Activated CD4-positive, CD25-positive, alpha-beta regulatory T cell treated with anti-CD3 and anti-CD28 coated beads, Interleukin-2, amount 50 U/mL, for 16 hours (primary cell): ENCODE data around the gene IRF9.
A peak's percentile ranks its signal among the peaks of the same experiment; 100 is the strongest.

Source experiments
- DNase-seq: peaks from one replicate; pipeline ENCODE4 v3.0.0-alpha.2; 2020; ENCODE audit warnings: low read depth, low spot score

Gene IRF9

DNA sequence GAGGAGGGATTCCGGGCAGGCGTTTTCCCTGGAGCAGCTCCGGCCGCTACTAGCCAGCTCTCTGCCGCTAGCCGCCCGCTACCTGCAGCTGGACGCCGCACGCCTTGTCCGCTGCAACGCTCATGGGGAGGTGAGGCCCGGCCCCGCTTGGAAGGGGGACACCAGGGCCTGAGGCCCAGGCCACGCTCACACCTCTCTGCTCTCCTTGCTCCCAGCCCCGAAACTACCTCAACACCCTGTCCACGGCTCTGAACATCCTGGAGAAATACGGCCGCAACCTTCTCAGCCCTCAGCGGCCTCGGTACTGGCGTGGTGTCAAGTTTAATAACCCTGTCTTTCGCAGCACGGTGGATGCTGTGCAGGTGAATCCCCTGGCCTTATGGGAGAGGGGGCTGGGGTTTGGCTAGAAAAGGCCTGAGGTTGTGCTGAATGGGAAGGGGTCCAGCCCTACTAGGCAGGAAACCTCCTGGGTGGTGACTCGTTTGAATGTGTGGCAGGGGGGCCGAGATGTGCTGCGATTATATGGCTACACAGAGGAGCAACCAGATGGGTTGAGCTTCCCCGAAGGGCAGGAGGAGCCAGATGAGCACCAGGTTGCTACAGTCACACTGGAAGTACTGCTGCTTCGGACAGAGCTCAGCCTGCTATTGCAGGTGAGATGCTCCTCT is 13.2 kb upstream of the IRF9 start:
- no peak for DNase-seq

DNA sequence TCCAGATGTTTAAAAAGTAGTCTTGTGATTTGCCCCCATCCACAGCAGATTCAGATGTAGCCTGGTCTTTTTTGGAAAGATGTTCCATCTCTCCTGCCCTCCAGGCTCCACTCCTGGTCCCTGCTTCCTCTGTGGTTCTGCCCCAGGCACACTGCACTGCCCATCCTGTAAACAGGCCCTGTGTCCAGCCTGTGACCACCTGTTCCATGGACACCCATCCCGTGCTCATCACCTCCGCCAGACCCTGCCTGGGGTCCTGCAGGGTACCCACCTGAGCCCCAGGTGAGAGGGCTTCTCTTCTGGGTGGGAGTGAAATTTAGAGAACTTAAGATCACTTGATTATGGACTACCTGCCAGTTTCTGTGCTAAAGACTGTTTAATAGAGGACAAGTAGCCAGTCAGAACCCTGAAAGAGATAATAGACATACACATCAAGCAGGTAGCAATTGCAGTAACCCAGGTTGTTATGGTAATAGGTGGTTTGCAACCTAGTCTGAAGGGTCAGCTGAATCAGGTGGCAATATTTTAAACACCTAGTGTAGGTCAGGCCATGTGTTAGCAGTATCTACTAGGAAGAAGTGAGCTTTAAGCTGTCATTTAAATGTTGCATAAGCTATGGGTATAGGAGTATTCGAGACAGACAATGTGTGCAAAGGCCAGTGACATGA is 11.6 kb upstream of the IRF9 start:
- DNase-seq, result no peak

DNA sequence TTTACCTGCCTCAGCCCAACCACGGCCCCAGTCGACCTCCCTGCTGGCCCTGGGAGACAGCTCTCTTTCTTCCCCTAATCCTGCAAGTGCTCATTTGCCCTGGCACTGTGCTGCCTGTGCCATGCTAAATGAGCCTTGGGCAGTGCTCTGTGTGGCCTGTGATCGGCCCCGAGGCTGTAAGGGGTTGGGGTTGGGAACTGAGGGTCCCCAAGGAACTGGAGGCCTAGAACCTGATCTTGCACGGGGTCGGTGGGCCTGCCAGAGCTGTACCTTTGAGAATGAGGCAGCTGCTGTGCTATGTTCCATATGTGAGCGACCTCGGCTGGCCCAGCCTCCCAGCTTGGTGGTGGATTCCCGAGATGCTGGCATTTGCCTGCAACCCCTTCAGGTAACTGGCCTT is 11.0 kb upstream of the IRF9 start:
- DNase-seq, result no peak

DNA sequence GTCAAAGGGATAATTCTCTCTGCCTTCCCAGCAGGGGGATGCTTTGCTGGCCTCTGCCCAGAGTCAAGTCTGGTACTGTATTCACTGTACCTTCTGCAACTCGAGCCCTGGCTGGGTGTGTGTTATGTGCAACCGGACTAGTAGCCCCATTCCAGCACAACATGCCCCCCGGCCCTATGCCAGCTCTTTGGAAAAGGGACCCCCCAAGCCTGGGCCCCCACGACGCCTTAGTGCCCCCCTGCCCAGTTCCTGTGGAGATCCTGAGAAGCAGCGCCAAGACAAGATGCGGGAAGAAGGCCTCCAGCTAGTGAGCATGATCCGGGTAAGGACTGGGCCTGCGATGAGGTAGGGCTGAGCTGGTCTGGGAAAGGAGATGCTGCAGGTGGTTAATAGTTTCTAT is 10.5 kb upstream of the IRF9 start:
- DNase-seq, result no peak

DNA sequence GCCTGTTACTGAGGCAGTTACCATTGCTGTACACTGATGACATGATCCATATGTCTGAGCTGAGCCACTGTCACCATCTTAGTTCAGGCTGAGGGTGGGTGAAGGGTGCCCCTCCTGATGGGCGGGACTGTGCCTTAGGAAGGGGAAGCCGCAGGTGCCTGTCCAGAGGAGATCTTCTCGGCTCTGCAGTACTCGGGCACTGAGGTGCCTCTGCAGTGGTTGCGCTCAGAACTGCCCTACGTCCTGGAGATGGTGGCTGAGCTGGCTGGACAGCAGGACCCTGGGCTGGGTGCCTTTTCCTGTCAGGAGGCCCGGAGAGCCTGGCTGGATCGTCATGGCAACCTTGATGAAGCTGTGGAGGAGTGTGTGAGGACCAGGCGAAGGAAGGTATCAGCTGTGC is 10.1 kb upstream of the IRF9 start:
- DNase-seq, result no peak

DNA sequence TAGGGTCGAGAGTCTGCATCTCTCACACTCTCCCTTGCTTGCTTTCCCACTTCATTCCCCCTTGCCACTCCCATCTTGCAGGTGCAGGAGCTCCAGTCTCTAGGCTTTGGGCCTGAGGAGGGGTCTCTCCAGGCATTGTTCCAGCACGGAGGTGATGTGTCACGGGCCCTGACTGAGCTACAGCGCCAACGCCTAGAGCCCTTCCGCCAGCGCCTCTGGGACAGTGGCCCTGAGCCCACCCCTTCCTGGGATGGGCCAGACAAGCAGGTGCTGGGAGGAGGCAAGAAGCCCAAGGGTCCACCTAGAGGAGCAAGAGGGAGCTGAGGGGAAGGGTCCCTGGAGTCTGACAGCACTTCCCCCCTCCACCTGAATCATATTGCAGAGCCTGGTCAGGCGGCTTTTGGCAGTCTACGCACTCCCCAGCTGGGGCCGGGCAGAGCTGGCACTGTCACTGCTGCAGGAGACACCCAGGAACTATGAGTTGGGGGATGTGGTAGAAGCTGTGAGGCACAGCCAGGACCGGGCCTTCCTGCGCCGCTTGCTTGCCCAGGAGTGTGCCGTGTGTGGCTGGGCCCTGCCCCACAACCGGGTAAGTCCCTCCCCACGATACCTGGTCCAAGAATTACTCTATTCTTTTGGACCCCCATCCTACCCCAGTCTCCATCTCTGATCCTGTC is 9.5 kb upstream of the IRF9 start:
- DNase-seq, result no peak

DNA sequence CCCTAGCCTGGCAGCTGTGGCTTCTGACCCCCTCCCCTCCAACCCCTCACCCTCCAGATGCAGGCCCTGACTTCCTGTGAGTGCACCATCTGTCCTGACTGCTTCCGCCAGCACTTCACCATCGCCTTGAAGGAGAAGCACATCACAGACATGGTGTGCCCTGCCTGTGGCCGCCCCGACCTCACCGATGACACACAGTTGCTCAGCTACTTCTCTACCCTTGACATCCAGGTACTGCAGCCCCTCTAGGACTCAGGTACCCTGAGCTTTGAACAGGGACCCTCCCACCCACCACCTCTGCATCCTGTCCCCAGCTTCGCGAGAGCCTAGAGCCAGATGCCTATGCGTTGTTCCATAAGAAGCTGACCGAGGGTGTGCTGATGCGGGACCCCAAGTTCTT is 6.0 kb upstream of the IRF9 start:
- DNase-seq, result no peak

DNA sequence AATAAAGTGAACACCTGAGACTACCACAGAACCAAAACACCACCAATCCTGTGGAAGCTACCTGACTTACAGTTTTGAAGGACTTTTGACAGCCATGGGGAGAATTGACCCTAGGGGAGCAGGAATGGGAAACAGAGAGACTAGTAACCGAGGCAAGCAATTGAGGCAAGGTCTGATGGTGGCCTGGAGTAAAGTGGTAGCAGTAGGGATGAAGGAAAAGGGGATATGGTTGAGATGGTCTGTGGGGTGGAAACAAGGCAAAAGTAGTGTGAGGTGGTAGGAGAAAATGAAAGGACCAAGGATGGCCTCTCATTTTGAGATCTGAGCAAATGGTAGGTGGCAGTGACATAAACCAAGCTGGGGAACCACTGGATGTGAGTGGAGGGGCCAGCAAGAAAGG is 4.2 kb upstream of the IRF9 start:
- no peak for DNase-seq

DNA sequence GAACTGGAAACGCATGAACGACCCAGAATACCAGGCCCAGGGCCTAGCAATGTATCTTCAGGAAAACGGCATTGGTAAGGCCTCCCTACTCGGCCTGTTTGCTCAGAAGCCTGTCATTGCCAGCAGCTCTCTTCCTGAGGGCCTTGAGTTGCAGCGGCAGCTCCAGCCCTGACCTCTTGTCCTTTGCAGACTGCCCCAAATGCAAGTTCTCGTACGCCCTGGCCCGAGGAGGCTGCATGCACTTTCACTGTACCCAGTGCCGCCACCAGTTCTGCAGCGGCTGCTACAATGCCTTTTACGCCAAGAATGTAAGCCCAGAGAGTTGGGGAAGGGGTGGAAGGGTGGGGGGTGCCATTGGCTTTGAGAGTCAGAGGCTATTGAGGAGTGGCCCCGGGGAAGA is 3.7 kb upstream of the IRF9 start:
- DNase-seq, result no peak

DNA sequence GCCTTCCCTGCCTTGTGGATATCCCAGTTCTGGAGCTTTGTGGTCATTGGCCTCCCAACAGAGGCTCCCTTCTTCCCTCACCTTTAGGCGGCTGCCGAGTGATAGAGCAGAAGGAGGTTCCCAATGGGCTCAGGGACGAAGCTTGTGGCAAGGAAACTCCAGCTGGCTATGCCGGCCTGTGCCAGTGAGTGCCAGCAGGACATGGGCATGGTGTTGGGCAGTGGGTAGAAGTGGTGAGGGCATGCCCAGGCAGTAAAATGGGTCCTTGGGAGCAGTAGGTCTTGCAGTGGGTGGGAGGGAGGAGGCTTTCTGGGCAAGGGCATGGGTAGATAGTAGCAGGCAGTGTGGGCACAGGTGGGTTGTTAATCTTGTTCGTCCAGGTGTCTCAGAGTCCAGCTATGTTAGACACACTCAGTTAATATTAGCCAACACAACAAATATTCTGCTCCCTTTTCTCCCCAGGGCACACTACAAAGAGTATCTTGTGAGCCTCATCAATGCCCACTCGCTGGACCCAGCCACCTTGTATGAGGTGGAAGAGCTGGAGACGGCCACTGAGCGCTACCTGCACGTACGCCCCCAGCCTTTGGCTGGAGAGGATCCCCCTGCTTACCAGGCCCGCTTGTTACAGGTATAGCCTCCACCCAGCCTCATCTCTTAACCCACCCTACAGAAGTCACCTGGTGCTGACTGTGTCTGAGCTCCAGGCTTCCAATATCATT is 1.1 kb upstream of the IRF9 start:
- DNase-seq, result no peak

DNA sequence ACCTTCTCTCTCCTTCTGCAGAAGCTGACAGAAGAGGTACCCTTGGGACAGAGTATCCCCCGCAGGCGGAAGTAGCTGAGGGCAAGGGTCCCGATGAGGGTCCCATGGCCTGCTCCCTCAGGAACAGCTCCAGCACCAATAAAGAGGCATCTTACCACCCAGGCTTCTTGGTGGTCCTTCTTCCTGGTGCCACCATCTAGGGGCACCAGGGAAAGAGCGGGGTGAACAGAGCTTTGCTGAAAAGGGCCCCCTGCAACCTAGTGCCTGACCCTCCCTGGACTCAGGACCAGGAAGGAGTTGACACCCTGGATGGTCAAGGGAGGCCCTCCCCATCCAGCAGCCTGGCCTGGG is 591 bp upstream of the IRF9 start:
- no peak for DNase-seq

DNA sequence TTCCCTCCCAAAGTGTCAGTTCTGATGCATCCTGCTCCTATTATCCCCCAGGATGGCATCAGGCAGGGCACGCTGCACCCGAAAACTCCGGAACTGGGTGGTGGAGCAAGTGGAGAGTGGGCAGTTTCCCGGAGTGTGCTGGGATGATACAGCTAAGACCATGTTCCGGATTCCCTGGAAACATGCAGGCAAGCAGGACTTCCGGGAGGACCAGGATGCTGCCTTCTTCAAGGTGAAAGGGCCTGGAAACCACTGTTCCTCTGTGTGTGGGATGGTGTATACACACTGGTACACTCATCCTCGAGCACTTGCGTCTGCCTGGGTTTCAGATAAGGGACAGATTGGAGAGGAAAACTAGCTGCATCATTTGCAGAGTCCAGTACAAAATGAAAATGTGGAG is 1.0 kb downstream of the IRF9 start:
- DNase-seq, result no peak

DNA sequence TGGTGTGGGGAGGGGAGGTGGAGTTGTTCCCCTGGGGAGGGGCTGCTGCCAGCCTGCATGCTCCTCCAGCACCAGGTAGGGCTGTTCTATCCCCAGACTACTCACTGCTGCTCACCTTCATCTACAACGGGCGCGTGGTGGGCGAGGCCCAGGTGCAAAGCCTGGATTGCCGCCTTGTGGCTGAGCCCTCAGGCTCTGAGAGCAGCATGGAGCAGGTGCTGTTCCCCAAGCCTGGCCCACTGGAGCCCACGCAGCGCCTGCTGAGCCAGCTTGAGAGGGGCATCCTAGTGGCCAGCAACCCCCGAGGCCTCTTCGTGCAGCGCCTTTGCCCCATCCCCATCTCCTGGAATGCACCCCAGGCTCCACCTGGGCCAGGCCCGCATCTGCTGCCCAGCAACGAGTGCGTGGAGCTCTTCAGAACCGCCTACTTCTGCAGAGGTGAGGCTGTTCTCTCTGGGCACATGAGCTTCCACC is 3.5 kb downstream of the IRF9 start:
- no peak for DNase-seq

DNA sequence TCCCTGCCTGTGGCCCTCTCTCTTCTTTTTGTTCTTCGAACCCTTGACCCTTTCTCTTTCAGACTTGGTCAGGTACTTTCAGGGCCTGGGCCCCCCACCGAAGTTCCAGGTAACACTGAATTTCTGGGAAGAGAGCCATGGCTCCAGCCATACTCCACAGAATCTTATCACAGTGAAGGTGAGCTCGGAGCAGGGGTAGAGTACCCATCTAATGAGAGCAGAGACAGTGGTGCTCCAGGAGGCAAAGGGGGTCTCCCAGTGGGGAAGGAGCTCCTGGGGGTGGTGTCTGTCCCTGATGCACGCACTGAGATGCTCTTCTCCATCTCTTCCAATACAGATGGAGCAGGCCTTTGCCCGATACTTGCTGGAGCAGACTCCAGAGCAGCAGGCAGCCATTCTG is 4.7 kb downstream of the IRF9 start:
- no peak for DNase-seq

DNA sequence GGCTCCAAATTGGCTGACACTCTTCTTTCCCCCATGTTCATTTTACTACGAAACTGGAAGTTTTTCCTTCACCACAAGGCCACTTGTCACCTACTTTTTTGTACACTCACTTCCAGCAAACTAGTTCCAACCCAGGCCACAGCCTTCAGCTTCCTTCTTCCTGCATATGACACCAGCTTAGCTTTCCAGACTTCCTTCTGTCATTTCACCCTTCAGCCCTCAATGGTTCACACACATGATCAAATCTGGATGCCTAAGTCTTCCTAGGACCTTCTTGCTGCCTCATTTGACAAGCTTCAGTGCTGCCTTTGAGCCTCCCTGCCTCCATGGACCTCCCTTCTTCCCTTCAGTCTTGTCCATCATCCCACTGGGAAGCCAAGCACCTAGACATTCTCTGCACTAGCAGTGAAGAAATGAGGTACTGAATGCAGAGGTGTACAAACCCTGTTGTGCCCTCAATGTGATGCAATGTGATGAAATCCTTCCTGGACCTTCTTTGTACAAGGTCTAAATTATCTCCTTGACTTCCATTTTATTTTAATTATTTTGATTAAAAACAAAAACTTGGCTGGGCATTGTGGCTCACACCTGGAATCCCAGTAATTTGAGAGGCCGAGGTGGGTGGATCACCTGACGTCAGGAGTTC is 6.5 kb downstream of the IRF9 start:
- no peak for DNase-seq

DNA sequence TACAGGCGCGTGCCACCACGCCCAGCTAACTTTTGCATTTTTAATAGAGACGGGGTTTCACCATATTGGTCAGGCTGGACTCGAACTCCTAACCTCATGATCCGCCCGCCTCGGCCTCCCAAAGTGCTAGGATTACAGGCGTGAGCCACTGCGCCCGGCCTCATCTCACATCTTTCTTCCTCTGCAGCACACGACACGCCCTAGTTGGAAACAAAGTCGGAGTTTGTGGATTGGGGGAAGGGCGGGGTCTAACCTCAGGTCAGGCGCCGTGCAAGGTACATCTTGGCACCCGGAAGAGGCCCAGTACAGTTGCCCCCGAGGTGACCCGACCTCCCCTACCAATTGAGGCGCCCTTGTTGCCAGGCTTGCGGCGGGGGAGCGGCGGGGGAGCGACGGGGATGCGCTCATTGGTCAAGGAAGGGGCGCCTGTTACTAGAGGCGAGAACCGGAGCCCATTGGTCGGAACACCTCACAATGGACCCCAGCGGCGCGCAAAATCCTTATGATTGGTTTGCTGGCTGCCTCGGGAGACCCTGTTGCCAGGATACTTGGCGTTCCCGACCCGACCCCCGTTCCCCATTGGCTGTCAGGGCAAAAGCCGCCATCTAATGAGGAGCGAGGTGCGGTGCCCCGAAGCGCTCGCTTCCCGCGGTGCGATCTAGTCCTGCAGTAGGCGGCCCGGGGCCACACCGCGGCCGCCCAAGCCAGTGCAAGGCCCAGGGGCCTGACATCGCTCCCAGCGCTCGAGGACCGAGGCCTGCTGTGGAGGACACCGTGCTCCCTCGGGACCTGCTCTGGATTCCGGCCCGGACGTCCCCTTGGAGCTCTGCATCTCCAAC is 10.6 kb downstream of the IRF9 start, which contains the start of gene REC8:
Gene REC8, plus strand, starts transcription at position 659 of the 839 bp plus-strand sequence. CDS start 473 bp downstream, outside the sequence.
- peak; percentile 48 for DNase-seq

DNA sequence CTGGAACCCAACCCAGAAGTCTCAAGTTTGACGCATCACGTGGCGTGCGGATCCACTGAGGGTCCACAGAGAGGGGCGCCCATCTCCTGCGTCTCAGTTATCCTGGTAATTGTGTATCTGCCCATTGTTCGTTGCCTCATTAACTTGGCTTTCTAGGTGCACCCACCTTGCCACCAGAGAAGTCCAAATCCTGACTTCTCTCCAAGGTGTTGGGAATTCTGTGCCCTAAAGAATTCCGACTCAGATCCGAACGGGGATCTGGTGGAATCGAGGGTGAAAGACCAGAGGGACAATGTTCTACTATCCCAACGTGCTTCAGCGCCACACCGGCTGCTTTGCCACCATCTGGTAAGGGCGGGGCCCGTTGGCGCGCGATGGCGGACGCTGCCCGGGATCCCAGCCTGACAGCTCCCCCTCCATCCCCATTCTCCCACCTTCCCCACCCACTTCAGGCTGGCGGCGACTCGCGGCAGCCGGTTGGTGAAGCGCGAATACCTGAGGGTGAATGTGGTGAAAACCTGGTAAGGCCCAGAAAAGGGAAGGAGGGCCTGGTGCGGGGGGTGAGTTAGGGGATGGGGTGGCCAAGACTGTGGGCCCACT is 11.3 kb downstream of the IRF9 start:
- DNase-seq, result no peak

DNA sequence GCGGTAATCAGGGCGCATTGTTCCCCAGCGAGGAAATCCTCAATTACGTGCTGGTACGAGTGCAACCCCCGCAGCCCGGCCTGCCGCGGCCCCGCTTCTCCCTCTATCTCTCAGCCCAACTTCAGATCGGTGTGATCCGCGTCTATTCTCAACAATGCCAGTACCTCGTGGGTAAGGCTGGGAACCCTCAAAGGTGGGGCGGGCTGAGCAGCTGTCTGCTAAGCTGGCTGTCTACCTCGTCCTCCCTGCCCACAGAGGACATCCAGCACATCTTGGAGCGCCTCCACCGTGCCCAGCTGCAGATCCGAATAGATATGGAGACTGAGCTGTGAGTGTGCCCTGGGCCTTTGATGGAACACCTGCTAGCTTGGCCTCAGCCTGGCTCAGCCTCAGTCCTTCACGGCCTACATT is 11.8 kb downstream of the IRF9 start:
- no peak for DNase-seq

DNA sequence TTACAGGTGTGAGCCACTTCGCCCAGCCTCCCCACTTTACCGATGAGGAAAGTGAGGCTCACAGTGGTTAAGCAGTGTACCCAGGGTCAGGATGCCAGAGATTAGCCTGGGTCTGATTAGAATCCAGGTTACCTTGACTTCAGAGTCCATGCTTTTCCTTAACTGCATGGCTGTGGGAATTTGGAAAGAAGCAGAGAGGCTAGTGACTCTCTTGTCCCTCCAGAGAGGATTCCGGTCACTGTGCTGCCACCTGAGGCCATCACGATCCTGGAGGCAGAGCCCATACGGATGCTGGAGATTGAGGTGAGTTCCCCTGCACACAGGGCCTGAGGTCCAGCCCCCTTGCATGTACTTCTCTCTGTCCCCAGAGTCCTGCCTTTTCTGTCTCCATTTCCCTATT is 15.5 kb downstream of the IRF9 start:
- no peak for DNase-seq

DNA sequence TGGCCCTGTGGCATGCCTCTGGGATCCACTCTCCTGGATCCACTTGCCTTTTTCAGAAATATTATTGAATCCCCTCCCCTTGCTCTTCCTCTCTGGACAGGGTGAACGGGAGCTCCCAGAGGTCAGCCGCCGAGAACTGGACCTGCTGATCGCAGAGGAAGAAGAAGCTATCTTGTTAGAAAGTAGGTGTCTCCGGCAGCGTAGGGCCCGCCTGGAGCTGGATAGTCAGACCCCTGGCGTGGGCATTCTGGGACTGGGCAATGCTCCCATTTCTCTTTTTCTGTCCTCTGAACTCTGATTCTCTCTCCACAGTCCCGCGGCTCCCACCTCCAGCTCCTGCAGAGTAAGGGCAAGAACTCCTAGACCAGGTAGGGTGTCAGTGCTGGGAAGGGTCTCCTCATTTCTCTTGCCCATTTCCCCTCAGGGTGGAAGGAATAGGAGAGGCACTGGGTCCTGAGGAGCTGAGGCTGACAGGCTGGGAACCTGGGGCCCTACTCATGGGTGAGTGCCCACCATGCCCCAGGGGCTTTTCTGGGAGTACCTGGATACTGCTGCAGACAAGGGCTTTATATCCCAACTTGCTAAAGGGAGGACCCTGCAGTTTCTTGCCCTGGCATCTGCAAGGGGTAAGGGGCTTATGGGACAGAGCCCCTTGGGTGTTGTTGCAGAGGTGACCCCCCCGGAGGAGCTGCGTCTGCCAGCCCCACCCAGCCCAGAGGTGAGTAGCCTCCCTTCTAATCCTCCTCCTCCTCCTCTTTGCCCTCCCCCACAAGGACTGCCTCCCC is 16.2 kb downstream of the IRF9 start:
- DNase-seq, result no peak
